GM20000 (cell line): ENCODE data around the gene LRRC3.

Experiments
- DNase-seq: peaks from one replicate; pipeline ENCODE4 v3.0.0; 2012; ENCODE audit warnings: low spot score
- CTCF ChIP-seq: IDR thresholded peaks from 2 replicates; pipeline ENCODE4 v1.5.1; 2012; ENCODE audit warnings: mild to moderate bottlenecking, control low read depth; ENCODE audit errors: extremely low read depth, missing control alignments

The LRRC3 gene

GRCh38 chr21:44420416-44421205 lies 34.7 kb upstream of the LRRC3 start:
- no peak for TF ChIP-seq CTCF
- DNase-seq = no peak

GRCh38 chr21:44421901-44422840 lies 33.1 kb upstream of the LRRC3 start:
- TF ChIP-seq CTCF = no peak
- DNase-seq = no peak

DNA sequence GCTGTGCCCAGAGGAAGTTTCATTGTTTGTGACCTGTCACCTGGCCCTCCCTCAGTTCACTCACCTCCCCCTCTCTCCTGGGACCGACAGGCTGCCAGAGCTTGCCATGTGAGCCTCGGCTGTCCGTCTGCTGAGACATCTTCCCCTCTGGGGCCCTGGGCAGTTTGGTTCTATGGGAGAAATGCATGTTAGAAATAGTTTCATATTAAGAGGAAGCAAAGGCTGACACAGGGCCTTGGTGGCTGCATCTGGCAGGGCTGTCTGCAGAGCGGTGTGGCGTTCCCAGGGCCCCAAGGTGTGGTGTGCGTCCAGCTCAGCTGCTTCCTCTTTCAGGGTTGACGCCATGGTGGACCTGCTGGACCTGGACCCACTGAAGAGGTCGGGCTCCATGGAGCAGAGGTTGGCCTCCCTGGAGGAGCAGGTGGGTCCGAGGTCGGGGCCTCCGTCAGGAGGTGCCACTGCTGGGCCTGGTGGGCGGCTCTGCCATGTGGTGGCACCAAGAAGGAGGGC lies 31.9 kb upstream of the LRRC3 start:
- no peak for DNase-seq
- TF ChIP-seq CTCF = no peak

DNA sequence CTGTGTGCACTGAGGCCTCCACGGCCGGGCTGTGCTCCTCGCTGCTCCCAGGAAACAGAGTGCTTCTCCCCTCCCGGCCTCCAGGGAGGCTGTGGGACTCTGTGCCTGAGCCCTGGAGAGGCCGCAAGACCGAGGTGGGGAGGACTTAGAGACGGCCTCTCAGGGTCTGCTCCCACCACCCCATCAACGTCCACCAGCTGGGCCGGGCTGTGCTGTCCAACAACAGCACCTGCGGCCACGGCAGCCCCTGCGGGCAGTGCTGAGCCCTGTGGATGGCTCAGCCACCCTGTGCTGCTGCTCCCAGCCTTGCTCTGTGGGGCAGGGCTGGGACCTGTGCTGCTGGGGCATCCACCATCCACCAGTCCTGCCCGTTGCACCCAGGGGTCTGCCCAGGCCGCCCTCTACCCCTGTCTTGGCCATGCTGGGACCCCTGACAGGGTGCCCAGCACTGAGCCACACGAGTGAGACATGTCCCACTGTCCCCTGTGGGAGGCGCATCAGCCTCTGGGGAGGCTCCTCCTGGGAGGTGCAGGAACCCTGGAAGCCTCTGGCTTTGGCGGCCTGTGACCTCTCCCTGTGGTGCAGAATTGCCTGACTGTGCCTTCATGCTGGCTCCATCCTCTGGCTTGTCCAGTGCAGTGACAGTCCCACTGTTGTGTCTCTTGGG lies 31.2 kb upstream of the LRRC3 start:
- DNase-seq = no peak
- TF ChIP-seq CTCF = no peak

DNA sequence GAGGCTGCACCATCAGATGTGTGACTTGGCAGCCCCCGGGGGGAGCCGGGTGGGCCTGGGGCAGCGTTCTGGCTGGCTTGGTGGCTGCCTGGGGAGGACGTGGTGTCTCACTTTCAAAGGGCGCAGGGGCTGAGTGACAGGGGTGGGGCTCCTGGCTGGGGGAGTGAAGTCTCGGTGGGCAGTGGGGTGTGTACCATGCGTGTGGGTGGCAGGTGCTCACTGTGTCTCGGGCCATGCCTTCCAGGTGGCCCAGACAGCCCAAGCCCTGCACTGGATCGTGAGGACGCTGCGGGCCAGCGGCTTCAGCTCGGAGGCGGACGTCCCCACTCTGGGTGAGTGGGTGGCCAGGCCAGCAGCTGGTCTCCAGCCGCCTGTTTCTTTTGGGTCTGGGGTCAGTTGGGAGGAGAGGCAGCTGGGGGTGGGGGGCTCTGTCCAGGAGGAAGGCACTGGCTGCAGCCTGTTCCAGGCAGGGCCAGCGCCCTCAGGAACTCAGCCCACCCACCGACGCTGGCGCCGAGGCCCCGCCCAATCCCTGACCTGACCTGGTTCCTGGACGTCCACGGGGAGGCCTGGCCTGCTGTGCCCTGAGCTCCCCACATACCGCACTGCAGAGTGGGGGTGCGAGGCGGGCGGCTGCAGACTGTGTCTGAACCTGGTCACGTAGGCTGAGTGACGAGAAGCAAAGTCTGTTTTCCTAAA lies 30.6 kb upstream of the LRRC3 start:
- no peak for TF ChIP-seq CTCF
- DNase-seq = no peak

- no peak for TF ChIP-seq CTCF
- no peak for DNase-seq
Measured at GRCh38 chr21:44425307-44425894, 29.9 kb upstream of the LRRC3 start.
